HG03175 (cell line): ENCODE measurements around the gene ZBTB7C.

Experiments
- ATAC-seq: cut with Tn5 transposase; IDR thresholded peaks from one replicate; pipeline ENCODE4 v1.9.1; 2021; ENCODE audit warnings: mild to moderate bottlenecking, moderate library complexity; ENCODE audit not compliant: unreplicated experiment

The ZBTB7C gene

GRCh38 chr18:48355276-48356115 lies 53.7 kb downstream of the ZBTB7C start:
- no peak for ATAC-seq

- ATAC-seq: no peak
Measured at GRCh38 chr18:48354746-48355260, 54.4 kb downstream of the ZBTB7C start.

- ATAC-seq: no peak
Measured at GRCh38 chr18:48352051-48352755, 57.0 kb downstream of the ZBTB7C start.

GRCh38 chr18:48351216-48352050 lies 57.8 kb downstream of the ZBTB7C start:
- ATAC-seq: no peak

GRCh38 chr18:48348739-48349138 lies 60.4 kb downstream of the ZBTB7C start:
- no peak for ATAC-seq

GRCh38 chr18:48347756-48348326 lies 61.3 kb downstream of the ZBTB7C start:
- no peak for ATAC-seq

- ATAC-seq: no peak
Measured at GRCh38 chr18:48345596-48345995, 63.6 kb downstream of the ZBTB7C start.

GRCh38 chr18:48342581-48342980 lies 66.6 kb downstream of the ZBTB7C start:
- ATAC-seq: no peak

GRCh38 chr18:48342125-48342524 lies 67.1 kb downstream of the ZBTB7C start:
- no peak for ATAC-seq

- ATAC-seq: no peak
Measured at GRCh38 chr18:48340560-48340959, 68.6 kb downstream of the ZBTB7C start.

- no peak for ATAC-seq
Measured at GRCh38 chr18:48339692-48340091, 69.5 kb downstream of the ZBTB7C start.

GRCh38 chr18:48338915-48339314 lies 70.3 kb downstream of the ZBTB7C start:
- no peak for ATAC-seq

GRCh38 chr18:48337053-48337452 lies 72.1 kb downstream of the ZBTB7C start:
- no peak for ATAC-seq

GRCh38 chr18:48336332-48336731 lies 72.9 kb downstream of the ZBTB7C start:
- no peak for ATAC-seq

- no peak for ATAC-seq
Measured at GRCh38 chr18:48335829-48336228, 73.4 kb downstream of the ZBTB7C start.

GRCh38 chr18:48334845-48335244 lies 74.3 kb downstream of the ZBTB7C start:
- ATAC-seq: no peak

- ATAC-seq: no peak
Measured at GRCh38 chr18:48333563-48333962, 75.6 kb downstream of the ZBTB7C start.

- ATAC-seq: no peak
Measured at GRCh38 chr18:48330016-48330991, 78.9 kb downstream of the ZBTB7C start.

GRCh38 chr18:48328473-48329210 lies 80.5 kb downstream of the ZBTB7C start:
- ATAC-seq: no peak
